WI38 (cell line): ENCODE data around the gene NEIL3.

ENCODE experiments used
- H3K4me3 ChIP-seq: 2 replicates; pipeline ENCODE4 v1.5.1; 2011; ENCODE audit warnings: low read depth, mild to moderate bottlenecking, control low read depth, low read length
- TF ChIP-seq, protein P1 (sequence below): IDR thresholded peaks from 2 replicates; pipeline ENCODE4 v1.5.1; 2012; ENCODE audit warnings: low read depth, mild to moderate bottlenecking, control low read depth, low read length

NEIL3 gene

GRCh38 chr4:177410566-177410965, 100.9 kb downstream of the NEIL3 start:
- TF ChIP-seq, protein P1, sequence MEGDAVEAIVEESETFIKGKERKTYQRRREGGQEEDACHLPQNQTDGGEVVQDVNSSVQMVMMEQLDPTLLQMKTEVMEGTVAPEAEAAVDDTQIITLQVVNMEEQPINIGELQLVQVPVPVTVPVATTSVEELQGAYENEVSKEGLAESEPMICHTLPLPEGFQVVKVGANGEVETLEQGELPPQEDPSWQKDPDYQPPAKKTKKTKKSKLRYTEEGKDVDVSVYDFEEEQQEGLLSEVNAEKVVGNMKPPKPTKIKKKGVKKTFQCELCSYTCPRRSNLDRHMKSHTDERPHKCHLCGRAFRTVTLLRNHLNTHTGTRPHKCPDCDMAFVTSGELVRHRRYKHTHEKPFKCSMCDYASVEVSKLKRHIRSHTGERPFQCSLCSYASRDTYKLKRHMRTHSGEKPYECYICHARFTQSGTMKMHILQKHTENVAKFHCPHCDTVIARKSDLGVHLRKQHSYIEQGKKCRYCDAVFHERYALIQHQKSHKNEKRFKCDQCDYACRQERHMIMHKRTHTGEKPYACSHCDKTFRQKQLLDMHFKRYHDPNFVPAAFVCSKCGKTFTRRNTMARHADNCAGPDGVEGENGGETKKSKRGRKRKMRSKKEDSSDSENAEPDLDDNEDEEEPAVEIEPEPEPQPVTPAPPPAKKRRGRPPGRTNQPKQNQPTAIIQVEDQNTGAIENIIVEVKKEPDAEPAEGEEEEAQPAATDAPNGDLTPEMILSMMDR, result no peak
- H3K4me3 ChIP-seq, result no peak overlapping the region

DNA sequence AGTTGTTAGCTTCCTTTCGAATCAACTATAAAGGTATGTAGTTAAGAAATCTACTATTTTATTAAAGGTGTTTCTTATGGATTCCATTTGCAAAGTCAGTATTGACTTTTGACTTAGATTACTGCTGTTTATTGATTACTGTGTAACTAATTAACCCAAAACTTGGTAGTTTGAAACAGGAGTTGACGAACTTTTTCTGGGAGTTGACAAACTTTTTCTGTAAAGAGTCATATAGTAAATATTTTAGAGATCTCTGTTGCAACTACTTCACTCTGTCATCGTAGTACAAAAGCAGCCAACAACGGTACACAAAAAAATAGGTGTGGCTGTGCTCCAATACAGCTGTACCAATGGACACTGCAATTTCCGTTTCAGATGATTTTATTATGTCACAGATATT, 102.3 kb downstream of the NEIL3 start:
- TF ChIP-seq, protein P1, result no peak

More for the DNA sequence above, 102.3 kb downstream of the NEIL3 start:
- H3K4me3 ChIP-seq, result no peak overlapping the region
